Right lobe of liver (tissue), 6 donors: ENCODE measurements around the gene SIM2. TPM values are rescaled to one million over a fixed set of nuclear protein-coding genes. Genes with fewer than 3 reads are reported as not detected.

Experiments
- ATAC-seq, 4 donors: fragments of 200-7000 bp; cut with Tn5 transposase; one replicate each; pipeline ENCODE4 v1.9.1; 2020; ENCODE audit warnings: mild to moderate bottlenecking in 4 of 4, moderate library complexity in 4 of 4
- DNase-seq, 3 donors: peaks; one replicate each; pipeline ENCODE4 v3.0.0-alpha.2; 2020
- H3K27ac ChIP-seq, 3 donors: fragments of 200-600 bp; one replicate each; pipeline ENCODE4 v1.8.0; 2022
- H3K27me3 ChIP-seq, 2 donors: fragments of 200-600 bp; one replicate each; pipeline ENCODE4 v1.8.0; 2022
- H3K36me3 ChIP-seq, 4 donors: fragments of 200-600 bp; sonication (generic) in 1 of 4; one replicate each; pipeline versions ENCODE4 v1.5.1 to v1.8.0; 2017 to 2022; ENCODE audit warnings: control low read depth in 1 of 4
- H3K4me1 ChIP-seq, 4 donors: fragments of 200-600 bp; sonication (generic) in 1 of 4; one replicate each; pipeline versions ENCODE4 v1.5.1 to v1.8.0; 2017 to 2022; ENCODE audit warnings: control low read depth in 1 of 4
- H3K4me3 ChIP-seq, 3 donors: fragments of 200-600 bp; one replicate each; pipeline ENCODE4 v1.8.0; 2022
- H3K9me3 ChIP-seq, 4 donors: fragments of 200-600 bp; sonication (generic) in 1 of 4; one replicate each; pipeline versions ENCODE4 v1.5.1 to v1.8.0; 2017 to 2022; ENCODE audit warnings: control low read depth in 1 of 4
- POLR2A ChIP-seq: fragments of 450-650 bp; IDR thresholded peaks from one replicate; pipeline ENCODE4 v1.6.1; 2017; ENCODE audit warnings: antibody characterized with exemption, mild to moderate bottlenecking
- WGBS: methylation state at CpG from one replicate; pipeline ENCODE4 v1.1.6; 2018; ENCODE audit warnings: low coverage, low lambda C conversion rate; ENCODE audit not compliant: insufficient coverage; ENCODE audit errors: missing lambda C conversion rate; 5-methylcytosine and 5-hydroxymethylcytosine counted together
- intact Hi-C, 2 donors: fragments of 100-400 bp; cut with DNase I; formaldehyde crosslinking; loops; one replicate each; pipeline versions ENCODE4 v1.11.2 to v1.14.1; 2022
- total RNA-seq, 6 experiments: library from RNA; depleted of rRNA in 2 of 6; stranded (reverse); fragments of >200 nt in 2 of 6; fragmentation: NEBNext Ultra II Directional in 3 of 6; extraction: Animal tissue kit (Norgen Biotek cat#: 25700) in 3 of 6; gene quantifications; one replicate each; pipeline versions ENCODE4 v1.1.0 to v1.2.4, GENCODE V29; 2016 to 2023
- TF ChIP-seq, protein P1 (sequence below), 4 donors: fragments of 200-600 bp in 3 of 4; fragments of 450-650 bp in 1 of 4; IDR thresholded peaks; one replicate each; pipeline versions ENCODE4 v1.5.1 to v1.8.0; 2016 to 2022; ENCODE audit warnings: antibody characterized with exemption in 4 of 4, mild to moderate bottlenecking in 2 of 4
- donor health status: DM: no; HTN: yes; CAD: no.
- donor health status: DM: no; HTN: no; CAD: no.
- donor health status: DM: no; HTN: no; CAD: no.
- donor health status: DM: no; HTN: yes; CAD: no.
- donor health status: DM: no; HTN: yes; CAD: no.

The SIM2 gene
- total RNA-seq, 6 experiments from 2014 or later = not detected

DNA sequence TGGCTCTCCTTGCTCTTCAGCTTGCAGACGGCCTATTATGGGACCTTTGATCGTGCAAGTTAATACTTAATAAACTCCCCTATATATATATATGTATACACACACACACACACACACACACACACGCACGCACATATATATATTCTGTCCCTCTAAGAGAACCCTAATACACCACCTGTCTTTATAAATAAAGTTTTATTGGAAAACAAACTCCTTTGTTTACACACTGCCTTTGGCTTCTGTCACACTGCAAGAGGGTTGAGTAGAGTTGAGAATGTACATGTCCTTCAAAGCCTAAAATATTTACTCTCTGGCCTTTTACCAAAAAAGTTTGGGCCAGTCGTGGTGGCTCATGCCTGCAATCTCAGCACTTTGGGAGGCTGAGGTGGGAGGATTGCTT is 26.2 kb upstream of the SIM2 start:
- H3K27me3 ChIP-seq = peaks cover 0 to 1% of the 10 kb centered on the region in 2 donors
- intact Hi-C loops = no loop called here
- 66% methylated on average over 5 of the region's 5 CpGs for WGBS
- H3K4me3 ChIP-seq = no peak overlapping the region
- H3K4me1 ChIP-seq = no peaks in the 10 kb centered on the region
- H3K9me3 ChIP-seq = no peaks in the 10 kb centered on the region
- no peak overlapping the region for H3K27ac ChIP-seq
- DNase-seq (no peak), ATAC-seq (no peak)
- no peaks in the 10 kb centered on the region for H3K36me3 ChIP-seq
- TF ChIP-seq, protein P1, sequence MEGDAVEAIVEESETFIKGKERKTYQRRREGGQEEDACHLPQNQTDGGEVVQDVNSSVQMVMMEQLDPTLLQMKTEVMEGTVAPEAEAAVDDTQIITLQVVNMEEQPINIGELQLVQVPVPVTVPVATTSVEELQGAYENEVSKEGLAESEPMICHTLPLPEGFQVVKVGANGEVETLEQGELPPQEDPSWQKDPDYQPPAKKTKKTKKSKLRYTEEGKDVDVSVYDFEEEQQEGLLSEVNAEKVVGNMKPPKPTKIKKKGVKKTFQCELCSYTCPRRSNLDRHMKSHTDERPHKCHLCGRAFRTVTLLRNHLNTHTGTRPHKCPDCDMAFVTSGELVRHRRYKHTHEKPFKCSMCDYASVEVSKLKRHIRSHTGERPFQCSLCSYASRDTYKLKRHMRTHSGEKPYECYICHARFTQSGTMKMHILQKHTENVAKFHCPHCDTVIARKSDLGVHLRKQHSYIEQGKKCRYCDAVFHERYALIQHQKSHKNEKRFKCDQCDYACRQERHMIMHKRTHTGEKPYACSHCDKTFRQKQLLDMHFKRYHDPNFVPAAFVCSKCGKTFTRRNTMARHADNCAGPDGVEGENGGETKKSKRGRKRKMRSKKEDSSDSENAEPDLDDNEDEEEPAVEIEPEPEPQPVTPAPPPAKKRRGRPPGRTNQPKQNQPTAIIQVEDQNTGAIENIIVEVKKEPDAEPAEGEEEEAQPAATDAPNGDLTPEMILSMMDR (IDR thresholded peaks at IDR 0.05) = no peak
- TF ChIP-seq POLR2A = no peak

DNA sequence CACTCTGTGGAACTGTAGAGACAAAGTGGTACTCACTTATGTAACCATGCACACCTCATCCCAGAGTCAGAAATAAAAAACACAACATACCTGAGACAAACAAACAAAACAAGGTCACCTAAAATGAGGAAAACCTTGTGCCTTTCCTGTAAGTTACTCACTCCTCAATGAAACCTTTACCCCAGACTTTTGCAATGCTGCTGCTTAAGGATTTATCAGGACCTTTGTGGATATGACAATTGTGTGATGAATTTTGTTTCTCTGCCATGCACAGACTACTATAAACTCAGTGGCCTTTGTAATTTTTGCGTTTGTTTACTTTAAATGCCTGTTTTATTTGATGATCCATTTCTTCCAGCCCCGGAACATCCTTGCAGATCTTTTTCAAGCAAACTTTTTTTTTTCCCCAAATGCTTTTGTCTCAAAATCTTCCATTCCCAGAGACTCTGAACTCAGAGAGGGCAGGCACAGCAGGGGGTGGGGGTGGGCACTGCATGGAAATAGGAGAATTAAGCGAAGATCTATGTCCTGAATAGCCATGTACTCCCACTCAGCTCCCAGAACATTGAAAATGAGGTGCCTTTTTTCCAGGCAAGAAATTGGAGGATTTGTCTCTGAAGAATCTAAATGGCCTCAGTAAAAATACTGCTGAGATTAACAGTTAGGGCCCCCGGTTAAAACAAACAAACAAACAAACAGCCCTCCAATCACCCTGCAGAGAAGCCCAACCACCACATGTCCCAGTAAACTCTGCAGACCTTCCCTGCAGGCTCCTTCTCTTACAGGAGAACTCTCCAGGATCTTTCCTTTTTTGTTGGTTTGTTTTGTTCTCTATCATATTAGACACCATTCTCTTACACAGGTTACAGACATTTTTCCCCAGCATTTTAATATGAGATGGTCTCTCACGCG is 22.6 kb upstream of the SIM2 start:
- no peaks in the 10 kb centered on the region for H3K4me1 ChIP-seq
- intact Hi-C loops = no loop called here
- 46% methylated on average over 6 of the region's 6 CpGs for WGBS
- H3K9me3 ChIP-seq = no peaks in the 10 kb centered on the region
- no peak overlapping the region for H3K4me3 ChIP-seq
- DNase-seq (no peak), ATAC-seq (no peak)
- TF ChIP-seq, protein P1 (IDR thresholded peaks at IDR 0.05) = no peak
- TF ChIP-seq POLR2A = no peak
- no peaks in the 10 kb centered on the region for H3K36me3 ChIP-seq
- no peak overlapping the region for H3K27ac ChIP-seq
- H3K27me3 ChIP-seq = peaks cover 0 to 2% of the 10 kb centered on the region in 2 donors

DNA sequence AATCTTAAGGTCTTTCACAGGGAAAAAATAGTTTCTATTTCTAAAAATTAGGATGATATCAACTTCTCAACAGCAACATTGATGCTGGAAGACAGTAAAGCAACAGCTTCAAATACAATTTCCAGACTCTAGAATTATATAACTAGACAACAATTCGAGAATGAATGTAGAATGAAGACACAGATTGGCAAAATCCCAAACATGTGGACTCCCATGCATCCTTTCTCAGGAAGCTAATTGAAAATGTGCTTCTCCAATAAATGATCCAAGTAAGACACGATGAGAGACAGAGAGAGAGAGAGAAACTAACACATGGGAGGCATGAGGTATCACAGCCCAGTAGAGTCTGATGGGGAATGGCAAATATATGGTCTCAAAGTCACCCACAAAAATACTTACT is 21.5 kb upstream of the SIM2 start:
- Histone ChIP-seq H3K36me3 (no peaks in the 10 kb centered on the region), H3K27me3 (peaks cover 0 to 6% of the 10 kb centered on the region in 2 donors), H3K27ac (no peak overlapping the region), H3K4me3 (no peak overlapping the region), H3K4me1 (no peaks in the 10 kb centered on the region), H3K9me3 (no peaks in the 10 kb centered on the region)
- ATAC-seq (no peak), DNase-seq (no peak)
- WGBS = 45% methylated on average over 2 of the region's 2 CpGs
- TF ChIP-seq, protein P1 (IDR thresholded peaks at IDR 0.05) = no peak
- no peak for TF ChIP-seq POLR2A
- intact Hi-C loops = no loop called here

DNA sequence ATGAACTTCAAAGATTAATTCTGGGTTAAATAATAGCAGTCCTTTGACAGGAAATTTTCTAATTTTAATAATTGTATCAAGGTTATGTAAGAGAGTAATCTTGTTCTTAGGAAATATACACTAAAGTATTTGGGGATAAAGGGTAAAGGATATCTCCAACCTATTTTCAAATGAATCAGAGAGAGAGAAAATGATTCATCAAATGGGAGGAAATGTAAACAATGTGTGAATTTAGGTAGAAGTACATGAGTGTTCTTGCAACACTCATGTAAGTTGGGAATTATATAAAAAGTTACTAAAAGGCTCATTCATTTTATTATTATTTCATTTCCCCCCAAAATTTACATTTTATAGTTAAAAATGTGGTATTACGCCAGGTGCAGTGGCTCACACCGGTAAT is 20.4 kb upstream of the SIM2 start:
- H3K36me3 ChIP-seq = no peaks in the 10 kb centered on the region
- no peak for DNase-seq
- peaks cover 0 to 6% of the 10 kb centered on the region in 2 donors for H3K27me3 ChIP-seq
- H3K4me3 ChIP-seq = no peak overlapping the region
- intact Hi-C loops = no loop called here
- ATAC-seq = no peak
- H3K27ac ChIP-seq = no peak overlapping the region
- no peak for TF ChIP-seq POLR2A
- TF ChIP-seq, protein P1 (IDR thresholded peaks at IDR 0.05) = no peak
- 70% methylated on average over 2 of the region's 2 CpGs for WGBS
- no peaks in the 10 kb centered on the region for H3K4me1 ChIP-seq
- no peaks in the 10 kb centered on the region for H3K9me3 ChIP-seq
